ENCODE measurements around the gene SLC46A2. TPM values are rescaled to one million over a fixed set of nuclear protein-coding genes. Genes with fewer than 3 reads are reported as not detected.

The SLC46A2 gene
- total RNA-seq, 2 donors from 2014 or later: 0.19 to 0.28 TPM

DNA sequence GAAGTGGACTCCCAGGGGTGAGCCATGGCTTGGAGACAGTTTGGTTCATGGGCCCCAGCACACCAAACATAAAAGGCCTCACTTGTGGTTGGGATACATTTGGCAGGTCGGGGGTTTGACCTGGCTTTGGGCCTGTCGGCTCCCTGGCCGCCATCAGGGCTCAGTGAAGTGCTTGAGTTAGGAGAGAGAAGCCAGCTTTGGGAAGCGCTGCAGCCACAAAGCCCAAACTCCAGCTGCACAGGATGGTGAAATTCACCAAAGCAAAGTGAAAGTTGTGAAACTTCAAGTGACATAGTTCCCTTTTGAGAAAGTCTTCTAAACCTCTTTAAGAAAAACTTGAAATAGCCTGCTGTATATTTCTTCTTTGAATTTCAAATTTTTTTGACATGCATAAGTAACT, 27.5 kb downstream of the SLC46A2 start:
- no peak for DNase-seq (ENCODE audit: low spot score)
- intact Hi-C loops (cut with DNase I): no loop called here

DNA sequence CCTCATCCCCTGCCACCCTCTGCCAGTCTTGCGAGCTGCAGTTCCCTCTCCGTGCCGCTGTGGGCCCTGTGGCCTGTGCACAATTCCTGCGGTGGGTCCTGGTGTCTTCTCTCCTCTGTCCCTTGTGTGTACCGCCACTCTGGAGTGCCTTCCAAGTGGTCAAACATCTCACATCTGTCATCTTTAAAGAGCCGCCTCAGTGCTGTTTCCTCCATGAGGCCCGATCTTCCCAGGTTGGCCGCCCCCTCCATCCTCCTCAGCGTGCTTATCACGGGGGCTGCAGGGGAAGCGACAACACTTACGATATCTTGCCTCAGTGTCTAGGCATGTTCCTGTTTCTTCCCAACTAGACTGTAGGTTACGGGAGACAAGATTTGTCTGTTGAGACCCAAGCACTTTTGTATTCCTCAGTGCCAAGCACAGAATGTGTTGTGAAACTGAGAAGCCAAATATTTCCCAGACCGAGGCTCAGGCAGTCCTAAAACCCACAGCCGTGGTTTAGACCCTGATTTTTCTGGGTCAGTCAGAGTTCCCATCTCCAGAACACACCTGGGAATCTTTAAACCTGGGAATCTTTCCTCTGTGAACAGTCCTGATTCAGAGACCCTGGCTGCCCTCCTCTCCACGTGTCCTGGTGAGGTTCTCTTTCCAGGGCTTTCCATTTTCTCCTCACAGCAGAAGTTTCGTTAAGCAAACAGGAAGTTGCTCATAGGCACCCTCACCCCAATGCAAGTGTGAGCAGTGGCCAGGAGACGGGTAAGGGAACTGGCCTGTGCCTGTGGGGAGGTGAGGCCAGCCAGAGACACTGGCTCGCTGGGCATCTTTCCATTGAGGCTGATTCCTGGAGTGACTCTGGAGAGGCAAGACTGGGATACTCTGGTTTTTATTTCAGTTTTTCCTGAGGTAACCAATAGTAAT, 28.8 kb downstream of the SLC46A2 start:
- intact Hi-C loops (cut with DNase I): no loop called here
- DNase-seq (ENCODE audit: low spot score): no peak

DNA sequence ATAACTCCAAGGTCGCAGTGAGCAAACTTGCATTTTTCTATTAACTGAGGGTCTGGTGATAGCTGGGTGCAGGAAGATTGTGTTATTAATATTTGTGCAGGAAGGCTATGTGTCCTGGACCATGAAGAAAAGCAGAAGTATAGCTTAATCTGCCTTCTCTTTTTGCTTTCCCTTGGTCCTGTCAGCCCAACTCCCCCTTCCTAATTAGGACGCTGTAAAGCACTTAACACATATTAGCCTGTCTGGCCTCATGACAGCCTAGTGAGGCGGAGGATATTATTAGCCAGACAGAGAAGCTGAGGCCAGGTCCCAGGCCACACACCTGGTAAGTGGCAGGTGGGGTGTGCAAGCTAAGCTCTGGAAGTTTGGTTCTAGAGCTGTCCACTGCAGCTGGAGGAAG, 29.5 kb downstream of the SLC46A2 start:
- DNase-seq (ENCODE audit: low spot score): no peak
- intact Hi-C loops (cut with DNase I): no loop called here

DNA sequence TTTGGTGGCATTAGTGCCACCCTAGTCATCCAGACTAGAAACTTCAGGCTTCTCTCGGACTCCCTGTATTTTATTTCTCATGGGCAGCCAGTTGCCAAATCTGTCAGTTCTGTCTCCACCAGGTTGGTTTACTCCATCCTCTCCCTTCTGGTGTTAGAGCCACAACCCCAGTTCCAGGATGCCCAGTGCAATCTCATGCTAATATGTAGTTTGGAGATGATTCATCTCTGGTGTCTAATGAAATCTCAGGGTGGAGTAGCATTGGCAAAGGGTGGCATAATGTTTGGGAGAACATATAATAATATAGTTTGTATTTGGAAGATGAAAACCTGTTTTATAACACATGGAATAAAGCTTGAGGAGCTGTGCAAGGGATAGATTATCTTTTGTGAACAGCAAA, 30.2 kb downstream of the SLC46A2 start:
- DNase-seq (ENCODE audit: low spot score): no peak
- intact Hi-C loops (cut with DNase I): no loop called here

DNA sequence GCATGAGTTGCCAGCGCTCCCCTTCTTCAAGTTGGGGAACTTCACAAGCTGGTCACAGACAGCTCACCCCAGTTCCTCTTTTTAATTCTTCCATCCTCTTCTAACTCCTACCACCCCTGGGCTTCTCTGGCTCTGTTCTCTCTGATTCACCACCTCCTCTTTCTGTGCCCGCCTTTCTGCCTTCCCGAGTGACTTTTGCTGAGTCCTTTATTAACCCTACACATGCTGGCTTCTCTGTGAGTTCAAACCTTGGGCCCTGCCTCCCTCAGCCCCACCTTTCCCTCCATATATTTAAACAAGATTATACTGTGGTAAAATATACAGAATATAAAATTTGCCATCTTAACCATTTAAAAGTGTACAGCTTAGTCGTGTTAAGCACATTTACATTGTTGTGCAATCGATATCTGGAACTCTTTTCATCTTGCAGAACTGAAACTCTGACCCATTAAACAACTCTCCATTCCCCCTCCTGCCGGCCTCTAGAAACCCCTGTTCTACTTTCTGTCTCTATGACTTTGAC, 32.0 kb downstream of the SLC46A2 start:
- DNase-seq (ENCODE audit: low spot score): no peak

DNA sequence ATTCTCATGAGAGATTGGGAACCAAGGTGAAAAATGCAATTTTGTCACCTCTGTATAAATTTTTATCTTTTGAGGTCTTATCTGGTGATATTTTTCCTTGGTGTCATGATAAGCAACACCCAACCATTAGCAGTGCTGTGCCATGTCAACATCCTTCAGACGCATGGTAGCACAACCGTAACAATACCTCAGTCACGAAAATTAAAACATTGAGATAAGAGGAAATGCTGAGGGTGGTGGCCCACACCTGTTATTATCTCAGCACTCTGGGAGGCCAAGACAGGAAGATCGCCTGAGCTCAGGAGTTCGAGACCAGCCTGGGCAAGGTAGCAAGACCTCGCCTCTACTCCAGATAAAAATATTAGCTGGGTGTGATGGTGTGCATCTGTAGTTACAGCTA, 32.7 kb downstream of the SLC46A2 start:
- no peak for DNase-seq (ENCODE audit: low spot score)
- intact Hi-C loops (cut with DNase I): no loop called here

More for the DNA sequence above, 32.0 kb downstream of the SLC46A2 start:
- intact Hi-C loops (cut with DNase I): no loop called here

DNA sequence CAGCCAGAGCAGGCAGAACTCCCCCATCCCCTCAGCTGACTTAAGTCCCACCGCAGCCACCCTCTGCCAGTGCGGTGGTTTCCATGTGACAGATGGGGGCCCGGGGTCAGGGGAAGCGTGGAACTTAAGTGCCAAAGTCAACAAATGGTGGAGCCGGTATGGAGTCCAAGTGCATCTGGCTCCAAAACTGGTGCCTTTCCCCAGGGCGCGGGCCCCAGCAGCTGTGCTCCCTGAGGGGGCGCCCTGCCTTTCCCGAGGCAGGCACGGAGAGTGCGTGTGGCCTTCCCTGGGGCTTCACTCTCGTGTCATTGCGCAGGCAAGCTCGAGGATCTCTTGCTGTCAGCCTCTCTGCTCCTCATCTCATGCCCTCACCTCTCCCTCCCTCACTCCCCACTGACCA, 33.8 kb downstream of the SLC46A2 start:
- intact Hi-C loops (cut with DNase I): no loop called here
- no peak for DNase-seq (ENCODE audit: low spot score)

DNA sequence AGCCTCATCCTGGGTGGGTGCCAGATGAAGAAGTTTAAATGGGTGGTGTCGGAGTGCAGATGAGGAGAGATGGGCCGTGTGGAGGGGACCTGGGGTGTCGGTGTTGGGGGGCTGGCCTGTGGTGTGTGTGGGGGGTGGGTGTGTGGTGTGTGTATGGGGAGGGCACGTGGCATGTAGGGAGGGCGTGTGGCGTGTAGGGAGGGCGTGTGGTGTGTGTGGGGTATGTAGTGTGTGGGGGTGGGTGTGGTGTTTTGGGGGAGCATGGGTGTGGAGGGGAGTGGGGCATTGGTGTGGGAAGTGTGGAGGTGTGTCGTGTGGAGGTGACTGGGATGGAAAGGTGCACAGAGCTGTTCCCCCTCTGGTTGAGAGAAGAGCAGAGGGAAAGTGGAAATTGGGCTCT, 34.5 kb downstream of the SLC46A2 start:
- no peak for DNase-seq (ENCODE audit: low spot score)
- intact Hi-C loops (cut with DNase I): no loop called here

DNA sequence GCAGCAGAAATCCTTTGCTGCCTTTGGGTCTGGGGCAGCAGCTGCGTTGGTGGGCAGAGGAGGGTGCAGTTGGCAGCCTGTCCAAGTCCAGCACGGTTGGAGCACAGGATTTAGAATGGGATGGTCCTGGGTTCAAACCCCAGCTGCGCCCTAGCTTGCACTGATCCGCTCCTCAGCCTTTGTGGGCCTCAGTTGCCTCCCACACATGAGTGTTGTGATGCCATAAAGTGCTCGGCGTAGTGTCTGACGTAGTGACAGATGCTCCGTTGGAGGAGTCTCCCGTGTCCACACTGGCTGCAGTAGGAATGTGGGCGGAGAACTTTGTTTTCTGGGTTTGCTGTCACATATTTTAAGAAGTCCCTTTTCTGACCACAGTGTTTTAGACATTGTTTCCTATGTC, 36.0 kb downstream of the SLC46A2 start:
- no peak for DNase-seq (ENCODE audit: low spot score)
- intact Hi-C loops (cut with DNase I): no loop called here

DNA sequence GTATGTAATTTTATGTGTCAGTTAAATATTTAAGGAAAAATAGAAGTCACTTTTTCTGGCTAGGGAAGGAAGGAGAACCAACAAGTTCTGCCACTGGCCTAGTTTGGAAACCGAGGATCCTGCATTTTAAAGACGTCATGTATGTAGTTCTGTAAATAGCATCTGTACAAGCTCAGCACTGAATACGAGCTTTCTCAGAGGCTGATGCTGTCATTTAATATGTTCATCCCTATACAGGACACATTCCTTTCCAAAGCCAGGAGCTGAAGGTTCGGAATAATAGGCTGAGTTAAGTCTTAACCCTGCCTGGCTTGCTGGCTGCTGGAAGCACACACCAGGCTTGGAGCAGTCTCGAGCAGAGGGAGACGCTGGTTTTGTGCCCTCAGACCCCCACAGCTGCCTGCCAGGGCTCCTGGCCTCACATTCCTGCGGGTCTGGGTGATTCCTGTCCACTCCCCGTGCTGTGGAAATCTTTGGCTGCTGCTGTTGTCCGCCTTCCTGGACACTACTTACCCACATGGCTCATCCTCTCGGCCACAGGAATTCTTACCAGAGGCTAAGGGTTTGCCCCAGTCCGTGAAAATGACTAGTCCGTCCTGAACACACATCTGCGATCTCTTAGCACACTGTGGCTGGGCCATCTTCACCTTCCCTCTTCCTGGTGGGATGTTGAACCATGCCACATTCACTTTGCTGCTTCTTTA, 36.6 kb downstream of the SLC46A2 start:
- DNase-seq (ENCODE audit: low spot score): no peak
- intact Hi-C loops (cut with DNase I): no loop called here

DNA sequence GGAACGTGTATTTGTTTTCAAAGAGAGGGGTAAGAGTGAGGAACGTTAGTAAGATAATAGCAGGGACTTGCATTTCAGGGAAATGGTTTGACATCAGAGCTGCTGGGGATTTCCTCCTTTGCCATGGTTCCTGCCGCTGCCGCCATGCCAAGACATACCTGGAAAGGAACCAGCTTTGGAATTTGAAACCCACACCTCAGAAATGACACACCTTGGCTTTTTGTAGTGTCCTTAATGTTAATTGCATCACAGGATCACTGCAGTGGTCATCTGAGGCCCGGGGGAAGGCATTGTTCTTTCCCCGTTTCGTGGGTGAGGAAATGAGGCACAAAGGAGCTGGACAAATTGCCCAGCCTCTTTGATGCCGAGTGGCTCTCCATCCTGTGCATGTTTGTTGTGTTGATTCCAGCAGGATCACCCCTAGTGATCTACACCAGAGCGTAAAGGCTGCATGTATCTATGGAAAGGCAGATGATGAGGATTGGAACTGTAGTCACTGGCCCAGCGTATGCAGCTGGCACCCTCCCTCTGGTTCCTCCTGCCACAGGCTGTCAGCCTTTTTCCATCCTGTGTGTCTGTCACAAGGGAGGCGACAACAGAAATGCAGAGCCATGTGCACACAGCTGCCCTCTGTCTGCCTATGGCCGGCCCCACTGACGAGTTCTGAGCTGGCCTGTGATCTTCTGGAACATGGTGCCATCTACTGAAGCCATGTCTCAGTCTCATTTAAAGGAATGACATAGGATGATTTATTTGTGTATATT, 37.8 kb downstream of the SLC46A2 start:
- no peak for DNase-seq (ENCODE audit: low spot score)
- intact Hi-C loops (cut with DNase I): no loop called here

DNA sequence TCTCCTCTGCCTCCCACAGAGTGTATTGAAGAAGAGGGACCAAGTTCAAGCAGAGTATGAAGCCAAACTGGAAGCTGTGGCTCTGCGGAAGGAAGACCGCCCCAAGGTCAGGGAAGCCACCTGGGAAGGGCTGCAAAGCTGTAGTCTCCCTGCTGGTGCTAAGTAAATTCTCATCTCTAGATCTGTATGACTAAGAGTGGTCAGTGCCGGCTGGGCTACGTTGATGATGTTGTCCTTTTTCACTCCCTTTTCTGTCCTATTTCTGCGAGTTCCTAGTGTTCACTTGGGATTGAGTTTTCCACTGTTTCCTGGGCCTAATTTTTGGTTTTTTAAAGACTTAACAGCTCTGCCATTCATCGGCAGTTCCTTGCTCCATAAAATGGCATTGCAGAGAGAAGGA, 39.8 kb downstream of the SLC46A2 start:
- intact Hi-C loops (cut with DNase I): no loop called here
- no peak for DNase-seq (ENCODE audit: low spot score)

DNA sequence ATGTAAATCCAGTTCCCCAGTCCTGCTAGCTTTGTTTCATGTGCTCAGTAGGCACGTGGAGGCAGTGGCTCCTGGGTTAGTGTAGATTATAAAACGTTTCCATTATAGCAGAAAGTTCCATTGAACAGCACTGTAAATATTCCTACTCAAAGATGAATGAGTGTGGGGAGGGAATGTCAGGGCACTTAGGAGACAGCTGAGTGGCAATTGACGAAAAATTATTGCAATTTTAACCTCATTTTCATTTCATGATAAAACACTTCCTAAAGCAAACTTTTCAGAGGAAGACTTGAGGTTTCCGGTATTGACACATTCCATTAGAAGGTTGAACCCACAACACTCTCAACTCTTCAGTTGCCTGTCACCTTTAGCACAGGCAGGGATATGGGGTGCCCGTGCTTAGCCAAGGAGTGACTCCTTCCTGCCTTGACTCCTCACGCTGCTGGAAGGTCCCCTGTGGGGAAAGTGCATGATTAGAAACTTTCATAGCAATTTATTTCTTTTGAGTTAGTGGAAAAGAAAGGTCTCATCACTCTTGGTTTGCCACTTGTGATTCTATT, 41.2 kb downstream of the SLC46A2 start:
- DNase-seq (ENCODE audit: low spot score): no peak
- intact Hi-C loops (cut with DNase I): no loop called here

DNA sequence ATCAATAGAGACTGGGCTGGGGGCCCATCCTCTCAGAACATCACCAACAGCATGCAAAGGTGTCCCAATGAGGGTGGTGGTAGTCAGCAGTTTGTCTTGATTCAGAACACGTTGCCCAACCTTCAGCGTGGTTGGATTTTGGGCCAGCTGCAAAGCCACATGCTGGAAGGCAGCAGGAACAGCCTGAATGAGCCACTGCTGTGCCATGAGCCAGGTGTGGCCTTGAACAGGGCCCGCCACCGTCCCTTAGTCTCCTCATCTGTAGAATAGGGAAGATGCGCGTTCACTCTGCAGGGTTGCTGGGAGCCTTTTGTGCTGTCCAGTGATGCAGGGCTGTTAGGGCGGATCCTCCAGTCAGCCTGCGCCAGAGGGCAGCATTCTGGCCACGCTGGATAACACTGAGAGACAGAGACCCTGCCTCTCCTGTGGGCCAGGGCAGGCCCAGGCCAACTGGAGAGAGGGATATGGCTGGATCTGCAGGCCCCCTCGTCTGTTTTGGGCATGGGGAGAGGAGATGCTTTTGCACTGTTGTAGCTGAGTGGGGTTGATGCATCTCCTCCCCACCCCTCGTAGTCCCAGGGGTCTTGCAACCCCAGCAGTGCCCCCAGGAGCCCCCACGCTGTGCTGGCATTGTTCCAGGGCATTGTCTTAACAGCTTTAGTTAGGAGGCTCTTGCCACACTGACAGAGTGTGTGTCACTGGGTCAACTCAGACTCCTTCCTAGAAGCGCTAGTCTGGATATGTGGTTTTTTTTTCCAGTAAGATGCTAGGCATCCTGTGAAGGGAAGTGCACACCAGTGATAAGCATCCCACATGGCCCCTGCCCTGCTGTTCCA, 42.1 kb downstream of the SLC46A2 start:
- DNase-seq (ENCODE audit: low spot score): no peak
- intact Hi-C loops (cut with DNase I): no loop called here

DNA sequence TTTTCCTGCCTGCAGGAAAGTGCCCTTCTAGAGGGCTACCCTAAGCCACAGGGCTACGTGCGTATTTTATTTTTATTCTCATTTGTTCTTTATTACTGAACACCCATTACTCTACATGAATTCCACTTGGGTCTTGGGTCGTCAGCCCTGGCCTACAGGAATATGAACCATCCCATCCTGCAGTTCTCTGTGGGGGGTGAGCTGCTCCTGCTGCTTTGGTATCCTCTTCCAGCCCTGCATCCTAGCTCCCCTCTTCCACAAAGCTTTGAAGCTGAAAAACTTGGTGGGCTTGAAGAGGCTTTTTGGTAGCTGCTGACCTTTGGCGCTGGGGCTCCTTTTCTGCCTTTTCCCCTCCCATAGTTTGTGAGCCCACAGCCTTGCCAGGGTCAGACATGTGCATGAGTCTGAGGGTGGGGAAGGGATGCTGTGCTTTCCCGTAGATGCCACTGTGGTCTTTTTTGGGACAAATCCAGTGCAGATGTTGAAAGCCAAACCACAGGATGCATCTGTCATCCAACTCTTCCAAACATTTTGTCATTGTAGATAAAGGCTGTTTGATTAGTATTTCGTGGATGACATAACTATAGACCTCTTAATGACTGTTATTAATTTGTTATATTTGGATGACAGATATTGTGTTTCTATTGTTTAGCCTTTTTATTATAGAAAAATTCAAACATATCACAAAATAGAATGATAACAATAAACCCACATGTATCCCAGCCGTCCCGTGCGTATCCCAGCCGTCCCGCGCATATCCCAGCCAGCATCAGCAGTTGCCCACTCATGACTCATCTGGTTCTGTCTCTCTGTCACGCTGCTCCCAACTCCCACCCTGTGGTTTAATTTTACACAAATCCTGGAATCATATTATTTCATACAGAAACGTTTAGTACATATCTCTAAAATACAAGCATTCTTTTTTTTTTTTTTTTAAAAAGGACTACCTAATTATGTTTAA, 43.9 kb downstream of the SLC46A2 start:
- DNase-seq (ENCODE audit: low spot score): no peak
- intact Hi-C loops (cut with DNase I): no loop called here

DNA sequence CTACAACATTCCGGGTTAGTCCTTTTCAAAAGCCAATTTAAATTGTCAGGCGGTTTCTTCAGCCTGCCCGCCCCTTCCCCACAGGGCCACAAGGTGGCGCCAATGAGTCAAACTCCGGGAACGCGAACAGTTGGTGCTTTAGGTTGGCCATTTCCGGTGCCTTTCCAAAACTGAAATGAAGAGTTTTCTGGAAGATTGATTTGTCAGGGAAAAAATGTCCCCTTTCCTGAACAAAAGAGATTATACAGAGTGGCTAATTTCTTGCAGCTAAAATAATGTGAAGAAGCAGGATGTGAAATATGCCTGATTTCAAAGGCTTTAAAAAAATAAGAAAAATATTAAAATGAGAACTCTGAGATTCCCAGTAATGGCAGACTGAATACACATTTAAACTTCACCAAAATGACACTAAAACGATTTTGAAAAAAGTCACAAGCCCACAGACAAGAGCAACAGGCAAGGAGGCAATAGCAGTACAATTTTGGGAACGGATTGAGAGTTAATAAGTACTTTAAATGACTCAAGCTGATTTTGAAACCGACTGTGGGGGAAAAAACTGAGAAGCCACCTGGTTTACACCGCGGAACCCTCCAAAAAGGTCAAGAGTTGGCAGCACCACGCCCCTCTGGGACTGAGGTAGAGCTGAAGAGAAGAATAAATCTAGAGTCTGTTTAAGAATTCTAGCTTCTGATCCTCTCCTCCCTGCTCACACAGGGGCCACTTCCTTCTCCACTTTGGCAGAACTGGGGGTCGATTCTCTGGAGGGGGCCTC, 45.7 kb downstream of the SLC46A2 start:
- DNase-seq (ENCODE audit: low spot score): peak; percentile 94
- intact Hi-C loops (cut with DNase I): no loop called here

DNA sequence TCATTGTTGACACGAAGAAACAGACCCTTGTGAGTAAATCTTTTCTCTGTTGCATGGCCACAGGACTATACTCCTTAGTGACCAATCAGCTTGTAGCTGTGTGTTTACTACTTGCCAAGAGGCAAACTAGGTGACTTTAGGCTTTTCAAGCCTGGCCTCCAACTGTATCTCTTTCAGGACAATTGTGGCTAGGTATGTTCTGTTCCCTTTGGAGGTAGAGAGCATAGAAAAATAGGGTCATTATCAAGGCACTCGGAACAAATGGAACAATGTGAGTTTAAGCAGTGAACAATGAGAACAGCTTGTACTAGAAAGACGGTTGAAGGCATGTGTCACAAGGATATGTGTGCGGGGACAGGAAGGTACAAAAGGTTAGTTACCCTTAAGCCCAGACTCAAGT, 48.1 kb downstream of the SLC46A2 start:
- DNase-seq (ENCODE audit: low spot score): no peak
- intact Hi-C loops (cut with DNase I): no loop called here
